ENCODE data around the gene SCN3A. TPM values are rescaled to one million over a fixed set of nuclear protein-coding genes. Genes with fewer than 3 reads are reported as not detected.
A peak's percentile ranks its signal among the peaks of the same experiment; 100 is the strongest.

Gene SCN3A
- total and polyA plus RNA-seq, 2 of the 13 experiments (the other 11 are each of a cell fraction or from before 2014, with no cell fraction given), result not detected

- TF ChIP-seq ZNF770 (CRISPR knock-in tag; IDR thresholded peaks at IDR 0.05), result no peak
- TF ChIP-seq, protein P1, sequence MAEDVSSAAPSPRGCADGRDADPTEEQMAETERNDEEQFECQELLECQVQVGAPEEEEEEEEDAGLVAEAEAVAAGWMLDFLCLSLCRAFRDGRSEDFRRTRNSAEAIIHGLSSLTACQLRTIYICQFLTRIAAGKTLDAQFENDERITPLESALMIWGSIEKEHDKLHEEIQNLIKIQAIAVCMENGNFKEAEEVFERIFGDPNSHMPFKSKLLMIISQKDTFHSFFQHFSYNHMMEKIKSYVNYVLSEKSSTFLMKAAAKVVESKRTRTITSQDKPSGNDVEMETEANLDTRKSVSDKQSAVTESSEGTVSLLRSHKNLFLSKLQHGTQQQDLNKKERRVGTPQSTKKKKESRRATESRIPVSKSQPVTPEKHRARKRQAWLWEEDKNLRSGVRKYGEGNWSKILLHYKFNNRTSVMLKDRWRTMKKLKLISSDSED (CRISPR knock-in tag; IDR thresholded peaks at IDR 0.05), result no peak
- no peak for TF ChIP-seq ETV6 (CRISPR knock-in tag; conservative IDR thresholded peaks at IDR 0.05)
- TF ChIP-seq ZNF3 (CRISPR knock-in tag; IDR thresholded peaks at IDR 0.05), result no peak
- TF ChIP-seq MTERF4 (CRISPR knock-in tag; IDR thresholded peaks at IDR 0.05), result no peak
- 0 out of 2 replicates have a peak, but pooled peaks have one; percentile 14 for TF ChIP-seq ARID5B (CRISPR knock-in tag; IDR thresholded peaks at IDR 0.05)
- TF ChIP-seq, protein P2, sequence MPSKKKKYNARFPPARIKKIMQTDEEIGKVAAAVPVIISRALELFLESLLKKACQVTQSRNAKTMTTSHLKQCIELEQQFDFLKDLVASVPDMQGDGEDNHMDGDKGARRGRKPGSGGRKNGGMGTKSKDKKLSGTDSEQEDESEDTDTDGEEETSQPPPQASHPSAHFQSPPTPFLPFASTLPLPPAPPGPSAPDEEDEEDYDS (CRISPR knock-in tag; IDR thresholded peaks at IDR 0.05), result 0 out of 2 replicates have a peak, but pooled peaks have one; percentile 20
- TF ChIP-seq, protein P3, sequence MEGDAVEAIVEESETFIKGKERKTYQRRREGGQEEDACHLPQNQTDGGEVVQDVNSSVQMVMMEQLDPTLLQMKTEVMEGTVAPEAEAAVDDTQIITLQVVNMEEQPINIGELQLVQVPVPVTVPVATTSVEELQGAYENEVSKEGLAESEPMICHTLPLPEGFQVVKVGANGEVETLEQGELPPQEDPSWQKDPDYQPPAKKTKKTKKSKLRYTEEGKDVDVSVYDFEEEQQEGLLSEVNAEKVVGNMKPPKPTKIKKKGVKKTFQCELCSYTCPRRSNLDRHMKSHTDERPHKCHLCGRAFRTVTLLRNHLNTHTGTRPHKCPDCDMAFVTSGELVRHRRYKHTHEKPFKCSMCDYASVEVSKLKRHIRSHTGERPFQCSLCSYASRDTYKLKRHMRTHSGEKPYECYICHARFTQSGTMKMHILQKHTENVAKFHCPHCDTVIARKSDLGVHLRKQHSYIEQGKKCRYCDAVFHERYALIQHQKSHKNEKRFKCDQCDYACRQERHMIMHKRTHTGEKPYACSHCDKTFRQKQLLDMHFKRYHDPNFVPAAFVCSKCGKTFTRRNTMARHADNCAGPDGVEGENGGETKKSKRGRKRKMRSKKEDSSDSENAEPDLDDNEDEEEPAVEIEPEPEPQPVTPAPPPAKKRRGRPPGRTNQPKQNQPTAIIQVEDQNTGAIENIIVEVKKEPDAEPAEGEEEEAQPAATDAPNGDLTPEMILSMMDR (CRISPR knock-in tag; IDR thresholded peaks at IDR 0.05), result no peak
Observed at GRCh38 chr2:165114346-165114939, 89.4 kb downstream of the SCN3A start (continued).

Measured in HepG2 (cell line).